ENCODE measurements around the gene RNF20.
"Not testable (repeated sequence)": the region's sequence is repeated elsewhere in the genome, so short reads cannot be mapped to it uniquely, and the experiment has no call there.

Gene RNF20

DNA sequence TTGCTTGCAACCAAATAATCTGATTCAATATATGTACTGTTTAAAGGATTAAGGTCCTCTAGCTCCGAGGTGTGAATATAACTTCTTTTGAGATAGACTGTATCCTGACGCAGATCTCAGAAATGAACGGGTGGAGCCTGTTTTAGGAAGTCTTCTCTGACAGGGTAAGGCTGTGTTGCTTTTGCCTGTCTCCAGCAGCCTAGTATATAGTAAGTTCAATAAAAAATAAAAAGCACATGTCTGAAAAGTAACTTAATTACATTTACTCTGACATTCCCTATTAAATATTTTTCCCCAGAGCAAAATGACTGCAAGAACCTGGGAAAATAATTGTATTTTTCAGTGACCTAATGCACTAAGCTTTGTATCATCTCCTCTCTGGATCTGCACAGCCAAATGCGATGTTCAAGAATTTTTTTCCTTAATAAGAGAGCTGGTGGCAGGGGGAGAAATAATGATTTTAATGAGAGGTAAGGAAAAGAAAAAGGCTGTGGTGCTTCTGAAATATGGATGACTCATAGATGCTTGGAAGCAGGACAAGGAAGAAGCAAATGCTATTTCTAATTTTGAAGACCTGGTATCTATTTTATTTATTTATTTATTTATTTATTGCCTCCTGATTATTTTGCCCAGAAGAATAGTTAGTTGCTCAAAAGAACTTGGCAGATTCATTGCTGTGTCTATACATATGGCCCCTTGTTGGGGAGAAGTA lies 53.8 kb downstream of the RNF20 start:
- no peak for DNase-seq (ENCODE audit: low read depth in 2 of 2)

DNA sequence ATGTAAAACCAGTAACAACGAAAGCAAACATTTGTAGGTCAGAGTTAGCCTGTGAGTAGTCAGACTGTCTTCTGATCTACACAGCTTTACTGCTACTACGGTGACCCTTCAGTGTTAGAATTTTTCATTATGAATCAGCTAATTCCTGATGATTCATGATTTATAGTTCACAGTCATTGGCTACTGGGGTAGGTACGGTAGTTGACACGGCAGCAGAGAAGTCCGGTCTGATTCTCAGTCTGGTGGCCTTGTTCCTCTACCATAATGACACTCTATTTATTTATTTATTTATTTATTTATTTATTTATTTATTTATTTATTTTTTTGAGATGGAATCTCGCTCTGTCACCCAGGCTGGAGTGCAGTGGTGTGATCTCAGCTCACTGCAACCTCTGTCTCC lies 56.4 kb downstream of the RNF20 start:
- not testable (repeated sequence) for DNase-seq (ENCODE audit: low read depth in 2 of 2)

DNA sequence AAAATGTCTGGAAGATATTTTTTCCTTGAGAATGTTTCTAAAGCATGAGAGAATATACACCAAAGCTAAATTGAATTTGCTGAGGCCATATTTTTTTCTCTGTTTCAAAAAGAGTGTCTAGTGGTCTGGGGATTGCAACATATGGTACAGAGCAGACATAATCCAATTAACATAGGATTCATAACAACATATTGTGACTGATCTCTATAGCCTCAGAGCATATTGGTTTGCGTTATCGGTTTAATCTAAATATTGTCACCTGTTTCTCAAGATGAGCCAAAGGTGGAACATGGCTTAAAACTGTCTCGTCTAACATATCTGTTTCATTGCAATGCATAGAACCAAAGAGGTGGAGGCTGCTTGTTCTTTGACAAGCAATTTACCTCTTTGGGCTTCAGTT lies 57.2 kb downstream of the RNF20 start:
- no peak for DNase-seq (ENCODE audit: low read depth in 2 of 2)

DNA sequence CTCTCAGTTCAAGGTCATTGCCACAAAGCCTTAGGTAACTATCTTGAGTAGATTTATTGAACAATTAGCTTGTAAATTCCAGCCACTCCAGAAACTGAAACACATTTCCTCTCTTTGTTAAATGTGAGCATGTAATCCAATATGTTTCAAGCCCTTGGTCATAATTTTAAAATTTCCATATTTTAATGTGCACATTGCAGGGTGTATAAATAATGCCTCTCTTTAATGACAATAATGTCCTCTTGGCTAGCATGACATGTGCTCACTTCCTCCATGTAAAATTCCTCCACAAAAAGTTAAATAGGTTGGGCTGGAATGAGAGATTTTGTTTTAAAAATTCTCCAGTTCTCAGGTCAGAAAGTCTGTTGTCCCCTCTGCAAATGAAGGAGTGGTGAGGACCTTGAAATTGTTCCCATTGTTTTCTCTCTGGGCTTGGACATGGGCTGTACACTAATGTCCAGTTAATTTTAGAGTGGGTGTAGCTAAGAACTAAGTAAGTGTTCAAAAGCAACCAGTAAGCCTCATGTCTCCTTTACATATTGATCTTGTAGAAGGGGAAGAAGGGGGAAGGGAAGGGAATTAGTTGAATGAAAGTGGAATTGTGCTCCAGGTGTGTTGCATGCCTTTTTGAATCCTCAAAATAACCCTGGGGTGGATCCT lies 58.3 kb downstream of the RNF20 start:
- no peak for DNase-seq (ENCODE audit: low read depth in 2 of 2)

DNA sequence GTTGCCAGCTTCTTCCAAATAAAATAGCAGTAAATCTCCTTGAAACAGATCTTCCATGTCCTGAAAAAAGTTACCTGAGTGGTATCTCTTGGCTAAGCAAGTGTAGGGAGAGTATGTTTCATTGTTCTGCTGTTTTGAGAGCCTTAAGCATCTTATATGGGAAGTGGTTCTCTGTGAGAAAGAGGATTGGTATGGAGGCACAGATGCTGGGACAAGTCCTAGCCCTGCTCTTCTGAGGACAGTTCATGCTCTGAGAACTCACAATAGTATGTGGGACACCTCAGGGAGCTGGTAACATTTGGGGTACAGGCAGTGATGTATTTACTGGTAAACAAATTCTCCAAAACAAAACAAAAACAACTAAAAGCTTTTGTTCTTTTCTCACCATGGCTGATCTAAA lies 59.1 kb downstream of the RNF20 start:
- DNase-seq (ENCODE audit: low read depth in 2 of 2): no peak

DNA sequence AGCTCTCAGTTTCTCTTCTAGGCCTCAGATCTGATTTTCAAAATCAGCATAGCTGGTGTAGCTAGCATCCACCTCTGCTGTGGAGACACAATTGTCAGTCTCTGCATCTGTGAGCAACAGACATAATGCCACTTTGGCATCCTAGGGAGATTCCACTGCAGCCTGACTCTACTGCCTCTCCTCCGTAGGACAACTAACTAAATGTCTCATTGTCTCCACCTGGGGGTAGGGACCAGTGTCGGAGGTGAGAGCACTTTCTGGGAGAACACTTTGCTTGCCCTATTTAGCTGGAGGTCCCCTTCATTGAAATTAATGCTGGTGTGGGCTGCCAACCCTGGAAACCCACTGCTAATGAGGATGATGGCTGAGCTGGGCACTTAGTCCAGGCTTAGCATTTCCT lies 59.7 kb downstream of the RNF20 start:
- DNase-seq (ENCODE audit: low read depth in 2 of 2): no peak

DNA sequence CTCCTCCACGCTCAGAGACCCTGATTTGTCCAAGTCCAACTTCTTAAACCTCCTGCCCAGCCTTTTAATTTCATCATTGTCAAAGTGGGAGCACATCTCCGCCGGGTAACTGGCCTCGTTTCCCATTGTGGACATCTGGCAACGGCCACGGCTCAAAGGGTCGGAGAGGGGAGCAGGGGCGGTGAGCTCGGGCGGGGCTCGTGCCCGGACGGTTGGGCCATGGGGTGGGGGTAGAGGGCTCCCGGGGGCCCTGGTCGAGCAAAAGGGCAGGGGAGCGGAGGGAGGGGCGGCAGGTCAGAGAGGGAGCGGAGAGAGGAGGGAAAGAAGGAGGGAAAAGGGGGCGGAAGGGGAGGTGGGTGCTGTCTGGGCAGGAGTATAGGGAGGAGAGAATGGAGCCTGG lies 61.1 kb downstream of the RNF20 start, which contains the start of gene PPP3R2:
Gene PPP3R2, minus strand, starts transcription at position 174 of the 400 bp plus-strand sequence. Its CDS starts 48 bp downstream, at position 126.
- no peak for DNase-seq (ENCODE audit: low read depth in 2 of 2)

DNA sequence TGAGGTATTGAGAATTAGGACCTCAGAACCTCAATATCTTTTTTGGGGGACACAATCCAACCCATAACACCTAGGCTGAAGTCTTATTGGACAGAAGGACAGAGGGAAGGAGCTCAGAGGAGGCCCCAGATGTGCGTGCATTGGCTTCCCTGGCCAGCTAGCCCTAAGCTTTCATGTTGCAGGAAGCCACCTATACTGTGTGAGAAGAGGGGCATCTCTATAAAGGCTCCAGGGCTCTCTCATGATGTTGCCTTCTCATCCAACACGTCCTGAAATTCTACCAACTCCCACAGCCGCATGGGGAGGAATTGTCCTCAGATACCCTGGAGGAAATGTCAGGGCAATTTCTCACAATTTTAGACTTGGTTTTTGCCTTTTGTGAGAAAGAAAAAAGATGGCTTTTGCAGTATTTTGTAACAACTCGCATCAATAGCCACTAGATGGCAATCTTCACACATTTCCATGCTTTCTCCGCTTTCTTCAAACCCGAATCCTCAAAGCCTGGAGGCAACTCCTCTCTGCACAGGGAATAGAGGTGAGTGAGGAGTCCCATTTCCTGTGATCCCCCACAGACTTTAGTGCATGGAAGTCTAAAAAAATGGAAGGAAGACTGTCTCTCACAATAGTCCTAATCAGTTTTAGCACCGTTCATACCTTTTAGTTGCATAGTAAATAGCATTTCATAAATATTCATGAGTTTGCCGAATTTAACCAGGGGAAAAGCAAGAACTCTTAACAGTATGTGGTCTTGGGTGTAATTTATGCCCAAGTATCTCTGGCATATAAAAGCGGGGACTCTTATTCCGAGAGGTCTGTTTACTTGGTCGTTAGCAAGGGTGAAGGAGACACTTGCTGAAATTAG lies 68.5 kb downstream of the RNF20 start:
- no peak for DNase-seq (ENCODE audit: low read depth in 2 of 2)

DNA sequence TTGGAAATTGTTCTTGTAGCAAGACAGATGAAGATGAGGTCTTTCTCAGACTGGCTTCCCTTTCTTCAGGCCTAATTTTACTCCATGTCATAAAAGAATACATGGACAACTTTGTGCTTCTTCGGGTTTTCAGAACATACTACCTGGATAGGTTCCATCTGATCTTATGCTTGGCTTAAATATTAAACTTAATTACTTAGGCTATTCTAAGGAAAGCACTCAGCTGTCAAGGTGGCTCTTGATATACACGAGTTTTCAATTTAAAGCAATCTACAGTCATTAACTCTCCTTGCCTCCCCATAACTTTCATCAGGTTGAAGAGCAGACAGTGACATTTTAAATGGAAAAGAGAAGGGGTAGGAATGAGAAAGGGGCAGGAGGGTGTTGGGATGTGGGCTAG lies 70.6 kb downstream of the RNF20 start:
- DNase-seq (ENCODE audit: low read depth in 2 of 2): no peak

DNA sequence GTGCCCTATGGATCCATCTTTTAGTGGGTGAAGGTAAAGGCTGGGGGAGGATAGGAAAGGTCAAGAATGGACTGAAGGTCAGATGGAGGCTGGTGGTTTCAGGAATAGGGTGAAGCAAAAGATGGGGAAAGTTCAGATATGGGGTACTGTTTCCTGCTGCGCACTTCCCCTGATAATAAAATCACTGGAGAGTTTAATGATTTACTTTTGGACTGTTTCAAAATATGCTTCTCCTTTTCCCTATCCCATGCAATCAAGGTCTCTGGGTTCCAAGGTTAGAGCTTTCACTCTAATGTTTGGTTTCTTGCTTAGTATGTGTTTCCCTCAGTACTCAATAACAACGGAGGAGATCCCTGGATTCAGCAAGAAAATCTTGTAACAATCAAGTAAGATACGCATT lies 71.9 kb downstream of the RNF20 start:
- no peak for DNase-seq (ENCODE audit: low read depth in 2 of 2)
